HepG2 (cell line): ENCODE results near the gene TLCD1. TPM values are rescaled to one million over a fixed set of nuclear protein-coding genes. Genes with fewer than 3 reads are reported as not detected.

ENCODE experiments used
- ATAC-seq: fragments of 200-7000 bp; cut with Tn5 transposase; 3 replicates; pipeline ENCODE4 v1.9.1; 2020; ENCODE audit warnings: mild to moderate bottlenecking, moderate library complexity
- BruUV-seq: library from RNA; stranded (reverse); fragments of 400-500 nt; replicated peaks from 2 replicates; lab custom pipeline; 2021; lab: Mats Ljungman, UMichigan
- CTCF ChIA-PET: fragments of 300-600 bp; formaldehyde crosslinking; extraction: SDS; loops from one replicate; lab custom pipeline; 2021; ENCODE audit warnings: low total read pairs, inconsistent platforms, low intra/inter-chr PET ratio; lab: Yijun Ruan, JAX
- POLR2A ChIA-PET: fragments of 350-600 bp; sonication (Branson Sonifier 250); formaldehyde crosslinking; loops from one replicate; lab custom pipeline; 2020; ENCODE audit warnings: antibody characterized with exemption, inconsistent platforms; lab: Yijun Ruan, JAX
- DNase-seq: peaks from one replicate; pipeline ENCODE4 v3.0.0-alpha.2; 2015; ENCODE audit warnings: low spot score
- FAIRE-seq: peaks from 3 replicates; lab custom pipeline; 2011; peaks lifted over from hg19 to GRCh38; lab: Jason Lieb, UNC
- H2AFZ ChIP-seq: one replicate; pipeline ENCODE4 v1.6.1; 2011; ENCODE audit warnings: low read length, inconsistent platforms
- H3K27ac ChIP-seq: fragments of 300-600 bp; 3 replicates; pipeline ENCODE4 v1.8.0; 2011; ENCODE audit warnings: mixed run types, mild to moderate bottlenecking, mixed read lengths, low read length, inconsistent platforms; ENCODE audit not compliant: insufficient read depth; ENCODE audit errors: extremely low read length
- H3K27me3 ChIP-seq, 2 experiments: fragments of 200-600 bp in 1 of 2; 2 replicates in 1 of 2; 3 replicates in 1 of 2; pipeline versions ENCODE4 v1.6.0 to v1.8.0; 2011; ENCODE audit warnings: low read length in 2 of 2, mild to moderate bottlenecking in 2 of 2, moderate library complexity in 2 of 2, inconsistent platforms in 1 of 2; ENCODE audit not compliant: insufficient read depth in 2 of 2, control insufficient read depth in 1 of 2
- H3K36me3 ChIP-seq, 2 experiments: fragments of 200-600 bp in 1 of 2; replicated peaks in 1 of 2; 2 replicates in 1 of 2; 3 replicates in 1 of 2; pipeline versions ENCODE4 v1.5.1 to v1.8.0; 2011; ENCODE audit warnings: low read length in 2 of 2, inconsistent platforms in 1 of 2; ENCODE audit not compliant: insufficient read depth in 2 of 2, control insufficient read depth in 1 of 2
- H3K4me1 ChIP-seq: 2 replicates; pipeline ENCODE4 v1.5.1; 2012; ENCODE audit warnings: low read length, inconsistent platforms; ENCODE audit not compliant: insufficient read depth
- H3K4me2 ChIP-seq: 2 replicates; pipeline ENCODE4 v1.6.0; 2011; ENCODE audit warnings: low read depth, low read length, inconsistent platforms
- H3K4me3 ChIP-seq, 3 experiments: fragments of 200-600 bp in 1 of 3; sonication (generic), shearing (Covaris generic) in 1 of 3; replicated peaks in 1 of 3; 2 replicates each; pipeline ENCODE4 v1.5.1; 2011 to 2016; ENCODE audit warnings: low read length in 3 of 3, inconsistent platforms in 2 of 3, low read depth in 2 of 3, mild to moderate bottlenecking in 2 of 3, control low read depth in 1 of 3, mixed read lengths in 1 of 3; ENCODE audit not compliant: insufficient read depth in 1 of 3
- H3K79me2 ChIP-seq: one replicate; pipeline ENCODE4 v1.6.1; 2011; ENCODE audit warnings: low read length, inconsistent platforms; ENCODE audit not compliant: insufficient read depth
- H3K9ac ChIP-seq: 2 replicates; pipeline ENCODE4 v1.6.0; 2011; ENCODE audit warnings: mild to moderate bottlenecking, low read depth, low read length, inconsistent platforms; ENCODE audit not compliant: insufficient read depth
- H3K9me3 ChIP-seq: 2 replicates; pipeline ENCODE4 v1.5.1; 2012; ENCODE audit warnings: mild to moderate bottlenecking, low read length
- H4K20me1 ChIP-seq: 2 replicates; pipeline ENCODE4 v1.6.0; 2011; ENCODE audit warnings: inconsistent platforms, mild to moderate bottlenecking, low read length, moderate library complexity; ENCODE audit not compliant: insufficient read depth
- CBX5 ChIP-seq: sonication (generic); formaldehyde crosslinking; IDR thresholded peaks from 2 replicates; pipeline ENCODE4 v1.4.0; 2020; ENCODE audit warnings: missing genetic modification reagents, borderline replicate concordance
- MAZ ChIP-seq, 2 experiments: sonication (generic) in 1 of 2; formaldehyde crosslinking in 1 of 2; IDR thresholded peaks; 2 replicates each; pipeline versions ENCODE4 v1.5.0 to v1.6.1; 2012 to 2020; ENCODE audit warnings: low read depth in 2 of 2, mild to moderate bottlenecking in 2 of 2, borderline replicate concordance in 1 of 2, improper control_type of control experiment in 1 of 2, low read length in 1 of 2, missing genetic modification reagents in 1 of 2, moderate library complexity in 1 of 2
- MIER2 ChIP-seq: IDR thresholded peaks from 2 replicates; pipeline ENCODE4 v1.6.1; 2016; ENCODE audit warnings: missing biosample characterization, missing genetic modification reagents
- NAIF1 ChIP-seq: sonication (generic); formaldehyde crosslinking; IDR thresholded peaks from 2 replicates; pipeline ENCODE4 v1.5.0; 2020; ENCODE audit warnings: mild to moderate bottlenecking, missing genetic modification reagents, borderline replicate concordance
- RBM22 ChIP-seq: fragments of 200-400 bp; formaldehyde crosslinking; optimal IDR thresholded peaks from 2 replicates; pipeline ENCODE3; 2017; ENCODE audit warnings: mild to moderate bottlenecking, low read length, moderate library complexity
- SMC3 ChIP-seq: IDR thresholded peaks from 2 replicates; pipeline ENCODE4 v1.6.1; 2011; ENCODE audit warnings: low read length, improper control_type of control experiment
- SOX13 ChIP-seq, 3 experiments: fragments of 450-650 bp in 1 of 3; sonication (generic) in 1 of 3; formaldehyde crosslinking in 1 of 3; IDR thresholded peaks in 2 of 3; conservative IDR thresholded peaks in 1 of 3; 2 replicates each; pipeline versions ENCODE4 v1.5.0 to v1.6.1; 2016 to 2020; ENCODE audit warnings: antibody characterized with exemption in 1 of 3, mild to moderate bottlenecking in 1 of 3, missing compliant biosample characterization in 1 of 3, missing genetic modification reagents in 1 of 3, moderate library complexity in 1 of 3
- TEAD3 ChIP-seq: optimal IDR thresholded peaks from 2 replicates; pipeline ENCODE3; 2016; ENCODE audit warnings: borderline replicate concordance
- TGIF2 ChIP-seq: IDR thresholded peaks from 2 replicates; pipeline ENCODE4 v1.6.1; 2016; ENCODE audit warnings: control low read depth, missing compliant biosample characterization
- ZC3H4 ChIP-seq: sonication (generic); formaldehyde crosslinking; IDR thresholded peaks from 2 replicates; pipeline ENCODE4 v1.4.0; 2020; ENCODE audit warnings: missing genetic modification reagents, borderline replicate concordance
- ZKSCAN1 ChIP-seq: fragments of 150-350 bp; IDR thresholded peaks from 2 replicates; pipeline ENCODE4 v1.6.1; 2014; ENCODE audit warnings: low read length
- ZNF30 ChIP-seq: sonication (generic); formaldehyde crosslinking; IDR thresholded peaks from 2 replicates; pipeline ENCODE4 v1.5.0; 2020; ENCODE audit warnings: mild to moderate bottlenecking, missing genetic modification reagents
- ZNF350 ChIP-seq: sonication (generic); formaldehyde crosslinking; IDR thresholded peaks from 2 replicates; pipeline ENCODE4 v1.4.0; 2020; ENCODE audit warnings: mild to moderate bottlenecking, low read depth, missing genetic modification reagents, borderline replicate concordance
- ZNF749 ChIP-seq: sonication (generic); formaldehyde crosslinking; IDR thresholded peaks from 2 replicates; pipeline ENCODE4 v1.8.0; 2022; ENCODE audit warnings: mild to moderate bottlenecking, missing genetic modification reagents, moderate library complexity, borderline replicate concordance
- ZNF773 ChIP-seq: sonication (generic); formaldehyde crosslinking; IDR thresholded peaks from 2 replicates; pipeline ENCODE4 v1.4.0; 2020; ENCODE audit warnings: missing genetic modification reagents, borderline replicate concordance
- WGBS: methylation state at CpG from one replicate; pipeline ENCODE4 v1.1.6; 2017; ENCODE audit warnings: low lambda C conversion rate; 5-methylcytosine and 5-hydroxymethylcytosine counted together
- in situ Hi-C: cut with HindIII; loops from 2 replicates; pipeline ENCODE4 v1.10.0; 2017; ENCODE audit warnings: low pct_unique_long_range_greater_than_20kb; ENCODE audit not compliant: extremely low pct_ligation_motif_present
- intact Hi-C: fragments of 100-400 bp; cut with micrococcal nuclease; formaldehyde crosslinking; loops from one replicate; pipeline ENCODE4 v1.10.0; 2022; ENCODE audit not compliant: unreplicated experiment
- polyA plus RNA-seq, 8 experiments: library from polyadenylated mRNA; depleted of rRNA in 3 of 8; stranded (reverse) in 7 of 8; unstranded in 1 of 8; fragments of >200 nt; fragmentation: Illumina TruSeq in 4 of 8; extraction: Trizol in 4 of 8; gene quantifications; 2 replicates each; pipeline versions ENCODE4 v1.2.1 to v1.2.3, GENCODE V29; 2011 to 2016; ENCODE audit warnings: low read depth in 4 of 8, missing spikeins in 1 of 8, mixed read lengths in 1 of 8; ENCODE audit not compliant: insufficient read depth in 1 of 8
- total RNA-seq, 5 experiments: library from RNA; depleted of rRNA; stranded (reverse); fragments of >200 nt; fragmentation: Illumina TruSeq; extraction: Trizol; gene quantifications; 2 replicates each; pipeline ENCODE4 v1.2.3, GENCODE V29; 2016; ENCODE audit warnings: low read depth in 1 of 5
- TF ChIP-seq, protein P1 (sequence below): sonication (generic); formaldehyde crosslinking; IDR thresholded peaks from 2 replicates; pipeline ENCODE4 v1.8.0; 2022; ENCODE audit warnings: missing genetic modification reagents, mild to moderate bottlenecking, borderline replicate concordance
- TF ChIP-seq, protein P2 (sequence below), 2 experiments: sonication (generic) in 1 of 2; formaldehyde crosslinking in 1 of 2; IDR thresholded peaks; 2 replicates each; pipeline versions ENCODE4 v1.4.0 to v1.6.1; 2018 to 2020; ENCODE audit warnings: missing genetic modification reagents in 2 of 2, borderline replicate concordance in 1 of 2, low read depth in 1 of 2, mild to moderate bottlenecking in 1 of 2, missing biosample characterization in 1 of 2

TLCD1 gene
- total and polyA plus RNA-seq, 2 of the 13 experiments (the other 11 are each of a cell fraction or from before 2014, with no cell fraction given), result 14.9 to 19.6 TPM

- TF ChIP-seq ZNF350 (peak; percentile 85; the same call in 1 of the 2 replicates), MAZ (IDR thresholded peaks at IDR 0.05; ENCODE audit: borderline replicate concordance, low read depth, low read length) (0 out of 2 replicates have a peak, but pooled peaks have one; percentile 43), MAZ (CRISPR knock-in tag; IDR thresholded peaks at IDR 0.05; ENCODE audit: low read depth) (0 out of 2 replicates have a peak, but pooled peaks have one; percentile 53), ZKSCAN1 (no peak)
Observed at GRCh38 chr17:28725660-28726225, 290 bp downstream of the TLCD1 start (continued).

DNA sequence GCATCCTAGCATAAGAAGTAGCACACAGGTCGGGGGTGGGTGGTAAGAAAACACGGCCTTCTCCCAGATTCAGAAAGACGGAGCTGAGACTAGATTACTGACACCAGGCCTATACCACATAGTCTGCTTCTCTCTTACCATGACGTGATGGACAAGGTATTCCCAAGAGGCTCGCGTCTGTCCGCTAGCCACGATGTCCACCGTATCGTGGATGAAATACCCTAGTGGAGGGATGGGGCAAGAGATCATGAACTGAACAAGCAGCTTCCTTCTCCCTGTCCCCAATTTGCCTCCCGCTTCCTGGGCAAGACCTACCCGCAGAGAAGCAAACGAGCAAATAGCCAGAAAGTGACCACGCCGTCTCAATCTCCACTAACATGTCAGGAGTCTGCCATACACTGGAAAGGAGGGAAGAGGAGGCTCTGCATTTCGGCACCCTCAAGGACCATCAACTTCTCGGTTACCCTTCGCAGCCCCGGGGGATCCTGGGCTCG lies 820 bp downstream of the TLCD1 start:
- FAIRE-seq (no peak), DNase-seq (peak; percentile 65), ATAC-seq (peak; percentile 5)
- Histone ChIP-seq H3K4me3 (peak overlapping the region; percentile 48 to 90 (median 69); a peak in 5 of 6 replicates), H3K27ac (peak overlapping the region; percentile 88), H3K4me1 (peaks cover 62% of the 10 kb centered on the region), H3K4me2 (peak overlapping the region; percentile 82), H3K27me3 (no peaks in the 10 kb centered on the region; a peak in 1 of 5 replicates), H4K20me1 (peaks cover 42% of the 10 kb centered on the region), H3K79me2 (peaks cover 35% of the 10 kb centered on the region), H3K36me3 (peaks cover 8 to 38% of the 10 kb centered on the region in 2 experiments; a peak in 4 of 5 replicates), H3K9me3 (no peaks in the 10 kb centered on the region), H2AFZ (no peak overlapping the region), H3K9ac (peak overlapping the region; percentile 93)
- intact Hi-C loops, result no loop called here
- in situ Hi-C loops, result loop anchor here (25.0 kb wide), 1 partner anchor 387 kb away; no protein-coding TSS in a partner anchor
- POLR2A ChIA-PET, result interaction anchor here (0.7 to 8.7 kb wide), 8 partner anchors 14 to 227 kb away, joined by 3 to 590 read pairs (median 14); partner anchors contain the start of genes BLTP2, PHF12, PROCA1 and SDF2
- TSS peak; percentile 69 for BruUV-seq
- CTCF ChIA-PET, result interaction anchor here (5.0 kb wide), 1 partner anchor 25 kb away, joined by 142 read pairs; no protein-coding TSS in a partner anchor
- 14% methylated on average over 13 of the region's 20 CpGs for WGBS
- TF ChIP-seq ZC3H4 (CRISPR knock-in tag) (peak; percentile 55; the same call in 1 of the 2 replicates), CBX5 (CRISPR knock-in tag) (0 out of 2 replicates have a peak, but pooled peaks have one; percentile 35), TGIF2 (CRISPR knock-in tag) (0 out of 2 replicates have a peak, but pooled peaks have one; percentile 38), ZNF749 (CRISPR knock-in tag) (0 out of 2 replicates have a peak, but pooled peaks have one; percentile 12), SMC3 (no peak), ZNF30 (CRISPR knock-in tag) (0 out of 2 replicates have a peak, but pooled peaks have one; percentile 1), ZNF773 (CRISPR knock-in tag) (0 out of 2 replicates have a peak, but pooled peaks have one; percentile 62), TEAD3 (peak; percentile 46), RBM22 (peak; percentile 99), MIER2 (CRISPR knock-in tag) (0 out of 2 replicates have a peak, but pooled peaks have one; percentile 11), SOX13 (IDR thresholded peaks at IDR 0.05) (no peak), SOX13 (CRISPR knock-in tag; conservative IDR thresholded peaks at IDR 0.05 in 1 of 2, IDR thresholded peaks at IDR 0.05 in 1 of 2) (0 out of 4 replicates have a peak, but pooled peaks of 1 of the 2 experiments have one; percentile 35), NAIF1 (CRISPR knock-in tag) (peak; percentile 52; the same call in 1 of the 2 replicates)
- TF ChIP-seq, protein P1, sequence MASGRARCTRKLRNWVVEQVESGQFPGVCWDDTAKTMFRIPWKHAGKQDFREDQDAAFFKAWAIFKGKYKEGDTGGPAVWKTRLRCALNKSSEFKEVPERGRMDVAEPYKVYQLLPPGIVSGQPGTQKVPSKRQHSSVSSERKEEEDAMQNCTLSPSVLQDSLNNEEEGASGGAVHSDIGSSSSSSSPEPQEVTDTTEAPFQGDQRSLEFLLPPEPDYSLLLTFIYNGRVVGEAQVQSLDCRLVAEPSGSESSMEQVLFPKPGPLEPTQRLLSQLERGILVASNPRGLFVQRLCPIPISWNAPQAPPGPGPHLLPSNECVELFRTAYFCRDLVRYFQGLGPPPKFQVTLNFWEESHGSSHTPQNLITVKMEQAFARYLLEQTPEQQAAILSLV, result no peak
- TF ChIP-seq, protein P2, sequence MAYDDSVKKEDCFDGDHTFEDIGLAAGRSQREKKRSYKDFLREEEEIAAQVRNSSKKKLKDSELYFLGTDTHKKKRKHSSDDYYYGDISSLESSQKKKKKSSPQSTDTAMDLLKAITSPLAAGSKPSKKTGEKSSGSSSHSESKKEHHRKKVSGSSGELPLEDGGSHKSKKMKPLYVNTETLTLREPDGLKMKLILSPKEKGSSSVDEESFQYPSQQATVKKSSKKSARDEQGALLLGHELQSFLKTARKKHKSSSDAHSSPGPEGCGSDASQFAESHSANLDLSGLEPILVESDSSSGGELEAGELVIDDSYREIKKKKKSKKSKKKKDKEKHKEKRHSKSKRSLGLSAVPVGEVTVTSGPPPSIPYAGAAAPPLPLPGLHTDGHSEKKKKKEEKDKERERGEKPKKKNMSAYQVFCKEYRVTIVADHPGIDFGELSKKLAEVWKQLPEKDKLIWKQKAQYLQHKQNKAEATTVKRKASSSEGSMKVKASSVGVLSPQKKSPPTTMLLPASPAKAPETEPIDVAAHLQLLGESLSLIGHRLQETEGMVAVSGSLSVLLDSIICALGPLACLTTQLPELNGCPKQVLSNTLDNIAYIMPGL (CRISPR knock-in tag; IDR thresholded peaks at IDR 0.05; ENCODE audit: borderline replicate concordance in 1 of 2, low read depth in 1 of 2), result 0 out of 4 replicates have a peak, but pooled peaks have one; percentile 2 to 53
